GM19238 (cell line): ENCODE data around the gene CALB2.
A peak's percentile ranks its signal among the peaks of the same experiment; 100 is the strongest.

ENCODE experiments used
- DNase-seq: peaks from one replicate; pipeline ENCODE4 v3.0.0; 2011; ENCODE audit warnings: low spot score; ENCODE audit not compliant: insufficient read length

The CALB2 gene

GRCh38 chr16:71387045-71387871 is 28.7 kb downstream of the CALB2 start:
- DNase-seq = no peak

- DNase-seq = no peak
These were observed 30.8 kb downstream of the CALB2 start for GRCh38 chr16:71389330-71389729.

DNA sequence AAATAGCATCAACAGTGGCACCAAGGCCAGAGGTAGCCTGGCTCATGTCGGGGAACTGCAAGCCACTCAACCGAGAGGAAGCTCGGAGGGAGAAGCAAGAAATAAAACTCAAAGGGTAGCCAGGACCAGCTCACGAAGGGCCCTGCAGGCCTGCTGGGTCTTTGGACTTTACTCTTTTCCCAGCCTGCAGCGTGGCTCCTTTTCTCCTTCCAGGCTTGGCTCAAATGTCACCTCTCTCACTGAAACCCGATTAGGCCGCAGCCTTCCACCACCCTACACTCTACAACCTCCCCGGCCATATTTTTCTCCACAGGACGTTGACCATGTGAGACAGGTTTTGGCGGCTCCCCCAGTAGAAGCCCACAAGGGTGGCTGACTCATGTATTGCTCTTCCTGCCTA is 38.1 kb downstream of the CALB2 start:
- DNase-seq = no peak

- DNase-seq = no peak
These were observed 41.5 kb downstream of the CALB2 start for GRCh38 chr16:71399801-71400563.

- DNase-seq = no peak
These were observed 43.5 kb downstream of the CALB2 start for GRCh38 chr16:71402007-71402406.

- no peak for DNase-seq
These were observed 44.2 kb downstream of the CALB2 start for GRCh38 chr16:71402674-71403073.

GRCh38 chr16:71404364-71404763 is 45.8 kb downstream of the CALB2 start:
- no peak for DNase-seq

- DNase-seq = no peak
These were observed 47.8 kb downstream of the CALB2 start for GRCh38 chr16:71406316-71406715.

DNA sequence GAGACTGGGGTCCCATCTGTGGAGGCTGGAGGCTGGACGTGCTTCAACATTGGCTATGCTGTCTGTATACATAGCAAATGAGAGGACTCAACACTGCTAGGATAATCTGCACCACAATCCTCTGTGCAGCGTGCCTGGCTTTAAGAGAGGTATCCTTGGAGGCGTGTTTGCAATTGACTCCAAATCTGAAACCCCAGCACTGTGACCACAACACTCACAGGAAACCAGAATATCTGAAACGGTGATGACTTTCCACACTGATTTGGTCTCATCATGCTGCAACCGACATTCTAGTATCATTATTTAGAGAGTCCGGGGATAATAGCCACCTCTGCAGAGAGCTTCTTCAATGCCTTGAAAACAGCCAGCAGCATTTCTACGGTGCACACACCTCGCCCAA is 48.2 kb downstream of the CALB2 start:
- DNase-seq = no peak

GRCh38 chr16:71407731-71408130 is 49.2 kb downstream of the CALB2 start:
- DNase-seq = no peak

GRCh38 chr16:71408536-71408935 is 50.0 kb downstream of the CALB2 start:
- DNase-seq = no peak

- DNase-seq = no peak
These were observed 50.7 kb downstream of the CALB2 start for GRCh38 chr16:71409011-71409775.

GRCh38 chr16:71410146-71410545 is 51.6 kb downstream of the CALB2 start:
- DNase-seq = no peak

- peak; percentile 66 for DNase-seq
These were observed 54.0 kb downstream of the CALB2 start for GRCh38 chr16:71412270-71413160.

DNA sequence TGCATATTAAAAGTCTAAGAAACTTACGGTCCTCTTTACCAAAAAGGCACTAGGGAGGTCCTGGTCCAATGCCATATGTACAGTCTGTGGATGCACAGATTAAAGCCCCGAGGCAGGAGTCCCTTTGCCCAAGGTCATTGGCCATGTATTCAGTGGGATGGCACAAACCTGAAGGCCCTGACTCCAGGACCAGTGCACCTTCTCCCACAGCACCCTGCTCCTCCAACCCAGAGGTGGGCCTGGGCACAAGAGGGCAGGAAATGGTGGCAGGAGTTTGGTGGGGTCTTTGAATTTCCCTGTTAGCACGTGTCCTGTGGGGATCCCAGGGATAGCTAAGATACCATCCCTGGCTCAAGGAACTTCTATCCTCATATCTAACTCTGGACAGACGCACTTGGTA is 54.8 kb downstream of the CALB2 start:
- DNase-seq = no peak

GRCh38 chr16:71414038-71414437 is 55.5 kb downstream of the CALB2 start:
- no peak for DNase-seq

DNA sequence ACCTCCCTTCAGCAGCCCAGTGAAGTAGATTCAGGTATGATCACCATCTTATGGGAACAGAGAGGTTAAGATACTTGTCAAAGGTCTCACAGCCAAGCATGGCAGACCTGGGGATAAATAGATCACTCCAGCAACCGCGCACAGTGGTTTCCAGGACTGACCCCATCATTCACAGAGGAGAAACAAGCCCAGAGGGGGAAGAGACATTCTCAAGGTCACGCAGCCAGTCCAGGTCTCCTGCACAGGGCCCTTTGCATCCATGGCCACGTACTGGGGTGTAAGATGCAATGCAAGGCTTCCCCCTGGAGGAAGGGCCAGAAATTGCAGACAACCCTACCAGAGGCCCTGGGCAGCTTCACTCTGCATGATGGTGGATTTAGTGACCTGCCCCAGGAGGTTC is 63.4 kb downstream of the CALB2 start:
- no peak for DNase-seq

DNA sequence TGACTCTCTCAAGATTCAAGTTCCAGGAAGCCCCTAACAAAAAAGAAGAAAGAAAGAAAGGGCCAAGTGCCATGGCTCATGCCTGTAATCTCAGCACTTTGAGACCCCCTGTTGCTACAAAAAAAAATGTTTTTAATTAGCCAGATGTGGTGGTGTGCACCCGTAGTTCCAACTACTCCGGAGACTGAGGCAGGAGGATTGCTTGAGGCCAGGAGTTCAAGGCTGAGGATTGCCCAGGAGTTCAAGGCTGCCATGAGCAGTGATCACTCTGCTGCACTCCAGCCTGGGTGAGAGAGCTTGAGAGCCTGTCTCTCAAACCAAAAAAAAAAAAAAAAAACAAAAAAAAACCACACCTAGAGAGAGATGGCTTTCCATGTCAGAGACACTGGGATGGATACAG is 64.5 kb downstream of the CALB2 start:
- DNase-seq = no peak

DNA sequence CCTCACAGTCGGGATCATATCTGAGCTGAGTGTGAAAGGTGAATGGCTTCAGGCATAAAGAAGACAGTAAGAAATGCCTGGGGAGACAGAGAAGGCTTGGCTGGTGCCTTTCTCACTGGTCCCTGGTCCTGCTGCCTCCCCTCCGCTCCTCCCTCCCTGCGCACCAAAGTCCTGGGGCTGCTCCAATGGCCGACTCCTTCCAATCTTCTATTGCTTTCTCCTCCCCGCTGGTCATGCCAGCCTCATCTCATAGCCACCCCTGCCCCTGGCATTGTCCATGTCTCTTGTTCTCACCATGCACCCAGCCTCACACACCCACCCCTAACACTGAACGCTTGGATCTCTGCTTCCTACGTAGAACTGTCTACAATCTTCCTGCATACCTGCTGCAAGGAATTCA is 65.3 kb downstream of the CALB2 start:
- no peak for DNase-seq

GRCh38 chr16:71424626-71425025 is 66.1 kb downstream of the CALB2 start:
- DNase-seq = no peak

- no peak for DNase-seq
These were observed 67.2 kb downstream of the CALB2 start for GRCh38 chr16:71425746-71426068.
